T-helper 2 cell treated with Interferon-gamma antibody and Interleukin-4, amounts not matched to agents 5 μg/mL and 100 μg/mL, for 36 hours (primary cell): Measurements from ENCODE around the gene SLC15A3.
"Not testable (repeated sequence)": the region's sequence is repeated elsewhere in the genome, so short reads cannot be mapped to it uniquely, and the experiment has no call there.

Experiments used
- DNase-seq: peaks from one replicate; pipeline ENCODE4 v3.0.0; 2021; ENCODE audit warnings: low spot score
- H3K27ac Mint-ChIP-seq: one replicate; pipeline ENCODE4 v1.8.0; 2021; ENCODE audit warnings: mild to moderate bottlenecking, mixed read lengths
- H3K27me3 Mint-ChIP-seq: one replicate; pipeline ENCODE4 v1.8.0; 2021; ENCODE audit warnings: low read depth, mixed read lengths
- H3K36me3 Mint-ChIP-seq: one replicate; pipeline ENCODE4 v1.8.0; 2021; ENCODE audit warnings: low read depth, mixed read lengths
- H3K4me1 Mint-ChIP-seq: one replicate; pipeline ENCODE4 v1.8.0; 2021; ENCODE audit warnings: low read depth, mixed read lengths
- H3K4me3 Mint-ChIP-seq: one replicate; pipeline ENCODE4 v1.8.0; 2022; ENCODE audit warnings: mild to moderate bottlenecking, moderate library complexity, mixed read lengths
- H3K9me3 Mint-ChIP-seq: one replicate; pipeline ENCODE4 v1.8.0; 2021; ENCODE audit warnings: mixed read lengths

The SLC15A3 gene

DNA sequence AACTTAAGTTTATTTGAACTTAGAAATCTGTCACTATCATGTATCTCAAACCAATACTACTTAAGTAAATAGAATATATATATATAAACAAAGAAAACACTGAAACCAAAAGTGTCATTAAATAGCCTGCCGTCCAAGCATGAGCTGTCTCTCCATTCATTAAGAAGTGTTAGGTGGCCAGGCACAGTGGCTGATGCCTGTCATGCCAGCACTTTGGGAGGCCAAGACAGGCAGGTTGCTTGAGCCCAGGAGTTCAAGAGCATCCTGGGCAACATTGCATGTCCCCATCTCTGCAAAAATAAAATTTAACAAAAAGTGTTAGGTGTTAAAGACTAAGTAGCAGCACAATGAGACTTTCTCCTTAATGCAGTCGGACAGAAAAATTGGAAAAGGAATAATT lies 33.5 kb upstream of the SLC15A3 start:
- Mint-ChIP-seq H3K36me3 (peaks cover 76% of the 10 kb centered on the region), H3K4me1 (peaks cover 81% of the 10 kb centered on the region), H3K4me3 (peak overlapping the region; percentile 96), H3K27me3 (no peaks in the 10 kb centered on the region), H3K9me3 (no peaks in the 10 kb centered on the region), H3K27ac (peak overlapping the region; percentile 99)
- DNase-seq = no peak

DNA sequence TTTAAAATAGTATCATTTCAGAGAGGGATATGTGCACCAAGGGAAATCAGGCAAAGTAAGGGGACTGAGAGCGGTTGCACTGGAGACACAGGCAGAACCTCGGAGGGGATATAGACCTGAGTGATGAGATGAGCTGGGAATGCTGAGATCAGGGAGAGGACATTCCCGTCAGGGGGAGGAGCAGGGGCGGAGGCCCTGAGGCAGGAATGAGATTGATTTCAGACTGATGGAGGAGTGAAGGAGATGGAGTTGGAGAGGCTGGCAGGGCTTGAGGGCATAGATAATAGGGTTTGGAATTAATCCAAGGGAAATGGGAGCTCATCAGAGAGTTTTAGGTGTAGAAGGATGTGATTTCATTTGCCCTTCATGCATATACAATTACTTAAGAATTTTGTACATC lies 32.7 kb upstream of the SLC15A3 start:
- H3K4me1 Mint-ChIP-seq = peaks cover 86% of the 10 kb centered on the region
- no peak for DNase-seq
- peaks cover 78% of the 10 kb centered on the region for H3K36me3 Mint-ChIP-seq
- peak overlapping the region; percentile 99 for H3K27ac Mint-ChIP-seq
- peak overlapping the region; percentile 96 for H3K4me3 Mint-ChIP-seq
- no peaks in the 10 kb centered on the region for H3K9me3 Mint-ChIP-seq
- H3K27me3 Mint-ChIP-seq = no peaks in the 10 kb centered on the region

- Mint-ChIP-seq H3K4me1 (peaks cover 85% of the 10 kb centered on the region), H3K4me3 (peak overlapping the region; percentile 96), H3K27ac (peak overlapping the region; percentile 99), H3K9me3 (no peaks in the 10 kb centered on the region), H3K27me3 (no peaks in the 10 kb centered on the region), H3K36me3 (peaks cover 74% of the 10 kb centered on the region)
- no peak for DNase-seq
Measured at GRCh38 chr11:60984149-60984548, 32.2 kb upstream of the SLC15A3 start.

DNA sequence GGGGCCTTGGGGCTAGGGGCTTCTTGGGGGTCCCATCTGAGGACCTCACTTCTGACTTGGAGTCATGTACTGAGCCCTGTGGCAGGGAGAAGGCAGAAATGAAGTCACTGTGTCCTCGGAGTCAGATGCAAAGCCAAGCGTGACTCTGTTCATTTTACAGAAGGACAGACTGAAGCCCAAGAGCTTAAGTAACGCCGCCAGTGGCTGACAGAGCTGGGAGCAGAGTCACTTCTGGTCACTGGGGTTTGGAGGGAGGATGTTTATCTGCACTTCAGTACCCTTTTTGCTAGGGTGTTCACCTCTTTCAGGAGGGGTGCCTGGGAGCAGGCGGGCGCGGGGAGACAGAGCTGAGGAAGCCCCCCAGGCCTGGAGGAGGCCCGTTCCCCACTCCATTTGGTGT lies 30.2 kb upstream of the SLC15A3 start:
- peak overlapping the region; percentile 96 for H3K4me3 Mint-ChIP-seq
- peaks cover 85% of the 10 kb centered on the region for H3K4me1 Mint-ChIP-seq
- DNase-seq = no peak
- H3K9me3 Mint-ChIP-seq = no peaks in the 10 kb centered on the region
- peak overlapping the region; percentile 99 for H3K27ac Mint-ChIP-seq
- no peaks in the 10 kb centered on the region for H3K27me3 Mint-ChIP-seq
- peaks cover 82% of the 10 kb centered on the region for H3K36me3 Mint-ChIP-seq

DNA sequence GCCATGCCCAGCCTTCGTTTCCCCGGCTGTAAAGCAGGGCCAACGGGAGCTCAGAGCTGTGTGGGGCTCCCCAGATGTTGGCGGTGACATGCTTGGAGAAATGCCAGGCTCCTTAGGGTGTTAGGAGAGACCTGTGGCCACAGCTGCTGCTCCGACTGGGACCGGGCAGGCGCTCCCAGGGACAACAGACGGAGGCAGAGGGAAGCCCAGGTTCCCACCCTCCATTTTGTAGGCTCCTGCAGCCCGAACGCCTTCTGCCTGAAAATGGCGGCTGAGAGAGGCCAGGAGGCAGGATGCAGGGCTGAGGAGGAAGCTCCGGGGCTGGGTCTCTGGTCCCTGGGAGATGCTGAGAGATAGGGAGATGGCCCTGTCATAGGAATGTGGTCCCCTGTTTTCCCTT lies 29.5 kb upstream of the SLC15A3 start:
- Mint-ChIP-seq H3K27ac (peak overlapping the region; percentile 99), H3K27me3 (no peaks in the 10 kb centered on the region), H3K9me3 (no peaks in the 10 kb centered on the region), H3K4me1 (peaks cover 84% of the 10 kb centered on the region), H3K4me3 (peak overlapping the region; percentile 96), H3K36me3 (peaks cover 83% of the 10 kb centered on the region)
- DNase-seq = no peak

DNA sequence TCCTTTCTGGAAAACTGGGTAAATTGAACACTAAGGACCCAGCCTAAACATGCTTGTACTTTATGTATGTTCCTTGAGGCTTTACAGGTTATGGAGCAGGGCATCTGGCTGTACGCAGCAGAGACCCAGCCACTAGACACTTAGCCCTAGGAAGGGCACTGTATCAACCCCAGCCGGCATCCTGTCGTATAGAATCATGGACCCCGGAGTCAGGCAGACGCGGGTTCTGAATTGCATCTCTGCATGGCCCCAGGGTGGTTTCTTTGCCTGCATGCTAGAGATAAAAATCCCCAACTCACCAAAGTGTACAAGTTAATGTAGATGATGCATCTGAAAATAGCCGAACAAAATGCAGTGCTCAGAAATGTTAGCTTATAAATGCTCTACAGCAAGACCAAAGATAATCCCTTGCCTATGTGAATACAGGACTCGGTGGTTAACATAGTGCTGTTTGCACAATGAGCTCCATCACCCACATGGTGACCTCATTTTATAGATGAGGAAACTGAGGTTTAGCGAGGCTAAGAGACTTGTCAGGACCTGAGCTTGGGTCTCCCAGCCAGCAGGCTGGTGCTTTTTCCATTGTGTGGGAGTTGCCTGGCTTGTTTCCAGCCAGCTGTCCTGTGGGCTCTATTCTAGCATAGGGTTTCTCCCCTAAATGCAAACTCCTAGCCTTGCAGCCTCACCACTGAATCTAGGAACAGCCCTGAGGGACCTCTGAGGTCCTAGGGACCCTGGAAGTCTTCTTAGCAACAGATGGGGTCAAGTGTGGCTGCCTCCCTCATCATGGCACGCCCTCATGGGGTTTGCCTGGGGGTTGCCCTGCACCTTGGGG lies 26.8 kb upstream of the SLC15A3 start:
- peak; percentile 83 for DNase-seq
- H3K9me3 Mint-ChIP-seq = no peaks in the 10 kb centered on the region
- peaks cover 78% of the 10 kb centered on the region for H3K4me1 Mint-ChIP-seq
- H3K4me3 Mint-ChIP-seq = peak overlapping the region; percentile 93
- peak overlapping the region; percentile 99 for H3K27ac Mint-ChIP-seq
- peaks cover 81% of the 10 kb centered on the region for H3K36me3 Mint-ChIP-seq
- no peaks in the 10 kb centered on the region for H3K27me3 Mint-ChIP-seq

- DNase-seq = no peak
- H3K36me3 Mint-ChIP-seq = peaks cover 81% of the 10 kb centered on the region
- peaks cover 74% of the 10 kb centered on the region for H3K4me1 Mint-ChIP-seq
- peak overlapping the region; percentile 93 for H3K4me3 Mint-ChIP-seq
- H3K9me3 Mint-ChIP-seq = no peaks in the 10 kb centered on the region
- H3K27me3 Mint-ChIP-seq = no peaks in the 10 kb centered on the region
- H3K27ac Mint-ChIP-seq = peak overlapping the region; percentile 99
Measured at GRCh38 chr11:60977836-60978235, 25.9 kb upstream of the SLC15A3 start.

DNA sequence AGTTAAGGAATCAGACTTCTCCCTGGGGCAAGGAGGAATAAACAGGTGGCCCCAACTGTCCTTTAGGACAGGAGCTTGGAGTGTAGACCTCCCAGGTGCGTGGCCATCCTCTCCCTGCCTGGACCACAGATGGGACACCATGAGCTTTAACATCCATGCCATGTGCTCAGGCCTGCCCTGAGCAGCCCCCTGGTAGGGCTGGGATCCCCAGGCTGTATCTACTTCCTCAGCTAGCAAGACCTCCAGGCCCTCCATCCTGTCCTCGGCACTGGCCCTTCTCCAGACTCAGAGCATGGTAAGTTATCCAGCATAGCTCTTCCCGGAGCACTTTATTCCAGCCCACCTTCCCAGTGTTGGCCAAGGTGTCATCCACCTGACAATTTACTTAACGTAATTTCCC lies 25.2 kb upstream of the SLC15A3 start:
- Mint-ChIP-seq H3K4me1 (peaks cover 67% of the 10 kb centered on the region), H3K36me3 (peaks cover 81% of the 10 kb centered on the region), H3K9me3 (no peaks in the 10 kb centered on the region), H3K4me3 (peak overlapping the region; percentile 93), H3K27ac (peak overlapping the region; percentile 99), H3K27me3 (no peaks in the 10 kb centered on the region)
- DNase-seq = no peak

GRCh38 chr11:60974726-60975125 lies 22.8 kb upstream of the SLC15A3 start:
- Mint-ChIP-seq H3K36me3 (peaks cover 65% of the 10 kb centered on the region), H3K4me1 (peaks cover 65% of the 10 kb centered on the region), H3K27me3 (no peaks in the 10 kb centered on the region), H3K9me3 (no peaks in the 10 kb centered on the region), H3K4me3 (peak overlapping the region; percentile 93), H3K27ac (peak overlapping the region; percentile 95)
- no peak for DNase-seq

GRCh38 chr11:60974316-60974715 lies 22.3 kb upstream of the SLC15A3 start:
- Mint-ChIP-seq H3K36me3 (peaks cover 64% of the 10 kb centered on the region), H3K4me1 (peaks cover 64% of the 10 kb centered on the region), H3K4me3 (peak overlapping the region; percentile 93), H3K27ac (peak overlapping the region; percentile 95)
- H3K9me3 Mint-ChIP-seq, DNase-seq, H3K27me3 Mint-ChIP-seq: not testable (repeated sequence)

GRCh38 chr11:60973699-60974098 lies 21.7 kb upstream of the SLC15A3 start:
- Mint-ChIP-seq H3K9me3 (no peaks in the 10 kb centered on the region), H3K4me3 (peak overlapping the region; percentile 93), H3K27ac (peak overlapping the region; percentile 95), H3K27me3 (no peaks in the 10 kb centered on the region), H3K4me1 (peaks cover 58% of the 10 kb centered on the region), H3K36me3 (peaks cover 59% of the 10 kb centered on the region)
- no peak for DNase-seq

GRCh38 chr11:60972182-60973030 lies 20.4 kb upstream of the SLC15A3 start:
- no peak for DNase-seq
- peaks cover 46% of the 10 kb centered on the region for H3K36me3 Mint-ChIP-seq
- peak overlapping the region; percentile 87 for H3K27ac Mint-ChIP-seq
- peaks cover 45% of the 10 kb centered on the region for H3K4me1 Mint-ChIP-seq
- H3K27me3 Mint-ChIP-seq = peaks cover 6% of the 10 kb centered on the region
- H3K9me3 Mint-ChIP-seq = no peaks in the 10 kb centered on the region
- H3K4me3 Mint-ChIP-seq = peak overlapping the region; percentile 93

DNA sequence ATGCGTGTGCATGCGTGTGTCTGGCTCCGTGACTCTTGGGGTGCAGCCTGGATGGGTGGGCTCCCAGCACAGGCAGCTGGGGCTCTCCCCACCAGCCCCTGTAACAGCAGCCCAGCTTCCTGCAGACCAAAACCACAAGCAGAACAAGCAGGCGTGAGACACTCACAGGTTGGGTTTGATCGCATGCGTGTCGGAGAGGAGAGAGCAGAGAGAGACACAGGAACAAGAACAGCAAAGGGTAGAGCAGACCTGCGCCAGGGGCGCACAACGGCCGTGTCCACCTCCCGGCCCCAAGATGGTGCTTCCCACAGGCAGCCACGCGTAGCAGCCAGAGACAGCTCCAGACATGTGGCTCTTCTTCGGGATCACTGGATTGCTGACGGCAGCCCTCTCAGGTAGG lies 19.5 kb upstream of the SLC15A3 start, which contains the start of gene CD6:
CD6 (plus strand) TSS at position 161 of the 400 bp plus-strand sequence; CDS start at position 347, 186 bp downstream.
- Mint-ChIP-seq H3K36me3 (peaks cover 38% of the 10 kb centered on the region), H3K9me3 (no peaks in the 10 kb centered on the region), H3K4me3 (peak within 1 kb of the TSS; percentile 93), H3K27ac (peak within 1 kb of the TSS; percentile 87), H3K27me3 (peaks cover 6% of the 10 kb centered on the region), H3K4me1 (peaks cover 37% of the 10 kb centered on the region)
- DNase-seq = peak; percentile 62

DNA sequence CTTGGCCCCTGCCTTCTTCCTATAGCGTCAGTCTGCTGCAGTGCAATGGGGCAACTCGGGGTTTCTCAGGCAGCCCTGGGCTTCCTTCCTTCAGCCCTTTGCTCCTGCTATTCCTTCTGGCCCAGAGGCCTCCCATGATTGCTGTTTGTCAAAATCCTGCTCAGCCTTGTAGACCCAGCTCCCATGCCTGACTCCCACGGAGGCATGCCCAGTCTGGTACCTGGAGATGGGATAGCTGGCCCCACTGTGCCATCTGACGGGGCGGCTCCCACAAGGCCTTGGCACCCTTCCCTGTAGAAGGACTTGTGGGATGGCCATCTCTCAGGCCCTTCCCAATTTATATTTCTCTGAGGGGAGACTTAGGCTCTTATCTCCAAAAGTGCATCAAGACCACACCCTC lies 18.9 kb upstream of the SLC15A3 start:
- Mint-ChIP-seq H3K27ac (peak overlapping the region; percentile 87), H3K4me3 (peak overlapping the region; percentile 93)

More for the DNA sequence above, 18.9 kb upstream of the SLC15A3 start:
- Mint-ChIP-seq H3K36me3 (peaks cover 33% of the 10 kb centered on the region), H3K4me1 (peaks cover 31% of the 10 kb centered on the region), H3K9me3 (no peaks in the 10 kb centered on the region), H3K27me3 (peaks cover 6% of the 10 kb centered on the region)
- no peak for DNase-seq
